Measurements from ENCODE around the gene MLN.

MLN gene

GRCh38 chr6:33761581-33761921 is 42.3 kb downstream of the MLN start:
- H3K4me3 ChIP-seq (ENCODE audit: low read depth, low read length), result no peak overlapping the region

DNA sequence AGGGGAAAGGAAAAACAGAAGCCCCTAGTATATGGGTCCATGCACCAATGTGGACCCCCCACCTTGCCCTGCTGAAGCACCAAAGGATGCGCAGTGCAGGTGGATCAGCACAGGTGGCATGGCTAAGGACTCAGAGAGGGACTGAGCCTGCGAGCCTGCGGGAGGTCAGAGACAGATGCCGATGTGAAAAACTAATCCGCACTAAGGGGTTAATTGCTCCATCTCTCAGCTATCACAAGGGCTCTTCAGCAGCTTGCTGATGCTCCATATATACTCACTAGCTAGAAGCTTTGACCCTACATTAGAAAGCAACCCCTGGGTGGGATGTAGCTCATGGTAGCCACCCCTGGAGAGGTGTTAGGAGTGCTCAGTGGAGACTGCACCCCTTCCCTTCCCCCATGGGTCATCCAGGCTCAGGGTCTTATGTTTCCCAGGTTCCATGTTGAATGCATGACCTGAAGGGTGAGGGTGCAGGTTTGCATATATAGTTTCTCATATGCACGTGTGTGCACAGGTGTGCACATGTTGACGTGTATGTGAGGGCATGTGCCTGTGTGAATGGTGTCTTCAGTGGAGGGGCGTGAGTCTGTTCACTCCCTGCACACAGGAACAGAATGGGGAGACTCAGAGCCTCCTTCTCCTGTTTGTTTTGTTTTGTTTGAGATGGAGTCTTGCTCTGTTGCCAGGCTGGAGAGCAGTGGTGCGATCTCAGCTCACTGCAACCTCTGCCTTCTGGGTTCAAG is 43.7 kb downstream of the MLN start:
- H3K4me3 ChIP-seq (ENCODE audit: low read depth, low read length), result no peak overlapping the region
- no peak for DNase-seq (ENCODE audit: low read depth)

More at GRCh38 chr6:33761581-33761921, 42.3 kb downstream of the MLN start:
- DNase-seq (ENCODE audit: low read depth), result no peak

DNA sequence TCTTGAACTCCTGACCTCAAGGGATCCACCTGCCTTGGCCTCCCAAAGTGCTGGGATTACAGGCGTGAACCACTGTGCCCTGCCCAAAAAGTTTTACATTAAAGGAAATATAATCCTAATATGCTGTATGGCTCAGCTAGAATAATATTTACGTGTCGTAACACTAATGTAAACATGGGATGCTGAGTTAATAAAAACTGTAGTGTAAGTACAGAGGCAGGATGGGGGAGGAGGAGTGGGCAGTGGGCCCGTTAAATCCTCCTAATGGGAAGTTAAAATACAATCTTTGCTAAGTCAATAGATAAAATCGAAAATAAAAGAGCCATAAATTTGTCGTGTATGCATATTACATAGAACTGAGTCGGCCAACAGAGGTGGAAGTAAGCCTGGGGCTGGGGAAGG is 45.0 kb downstream of the MLN start:
- no peak overlapping the region for H3K4me3 ChIP-seq (ENCODE audit: low read depth, low read length)
- no peak for DNase-seq (ENCODE audit: low read depth)

DNA sequence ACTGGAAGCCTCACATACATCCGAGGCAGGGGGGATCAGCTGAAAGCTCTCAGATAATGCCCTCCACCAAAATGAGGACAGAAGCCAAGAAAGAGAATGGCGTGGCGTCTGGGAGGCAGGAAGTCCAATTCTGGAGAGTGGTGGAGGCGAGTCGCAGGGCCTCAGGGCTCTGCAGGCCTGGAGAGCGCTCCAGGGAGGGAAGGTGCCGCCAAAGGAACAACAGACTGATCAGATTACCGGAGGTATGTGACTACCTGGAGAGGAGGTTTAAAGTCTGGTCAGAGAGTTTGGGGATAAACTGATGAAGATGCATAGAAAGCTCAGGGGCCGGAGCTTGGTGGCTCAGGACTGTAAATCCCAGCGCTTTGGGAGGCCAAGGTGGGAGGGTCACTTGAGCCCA is 45.9 kb downstream of the MLN start:
- DNase-seq (ENCODE audit: low read depth), result no peak
- no peak overlapping the region for H3K4me3 ChIP-seq (ENCODE audit: low read depth, low read length)

DNA sequence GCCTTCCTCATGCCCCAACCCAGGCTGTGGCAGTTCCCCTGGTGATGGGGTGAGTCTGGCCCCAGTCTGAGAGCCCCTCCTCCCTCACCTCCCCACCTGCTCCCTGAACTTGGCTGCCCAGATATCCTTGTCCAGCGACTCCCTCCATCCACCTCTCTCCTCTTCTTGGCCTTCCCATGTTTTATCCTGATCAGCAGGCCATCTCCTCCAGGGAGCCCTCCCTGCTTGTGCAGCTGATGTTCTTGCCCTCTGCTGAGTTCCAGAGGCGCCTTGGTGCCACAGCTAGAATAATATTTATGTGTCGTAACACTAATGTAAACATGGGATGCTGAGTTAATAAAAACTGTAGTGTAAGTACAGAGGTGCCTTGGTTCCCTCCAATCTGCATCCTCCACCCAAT is 46.7 kb downstream of the MLN start:
- DNase-seq (ENCODE audit: low read depth), result no peak
- no peak overlapping the region for H3K4me3 ChIP-seq (ENCODE audit: low read depth, low read length)

DNA sequence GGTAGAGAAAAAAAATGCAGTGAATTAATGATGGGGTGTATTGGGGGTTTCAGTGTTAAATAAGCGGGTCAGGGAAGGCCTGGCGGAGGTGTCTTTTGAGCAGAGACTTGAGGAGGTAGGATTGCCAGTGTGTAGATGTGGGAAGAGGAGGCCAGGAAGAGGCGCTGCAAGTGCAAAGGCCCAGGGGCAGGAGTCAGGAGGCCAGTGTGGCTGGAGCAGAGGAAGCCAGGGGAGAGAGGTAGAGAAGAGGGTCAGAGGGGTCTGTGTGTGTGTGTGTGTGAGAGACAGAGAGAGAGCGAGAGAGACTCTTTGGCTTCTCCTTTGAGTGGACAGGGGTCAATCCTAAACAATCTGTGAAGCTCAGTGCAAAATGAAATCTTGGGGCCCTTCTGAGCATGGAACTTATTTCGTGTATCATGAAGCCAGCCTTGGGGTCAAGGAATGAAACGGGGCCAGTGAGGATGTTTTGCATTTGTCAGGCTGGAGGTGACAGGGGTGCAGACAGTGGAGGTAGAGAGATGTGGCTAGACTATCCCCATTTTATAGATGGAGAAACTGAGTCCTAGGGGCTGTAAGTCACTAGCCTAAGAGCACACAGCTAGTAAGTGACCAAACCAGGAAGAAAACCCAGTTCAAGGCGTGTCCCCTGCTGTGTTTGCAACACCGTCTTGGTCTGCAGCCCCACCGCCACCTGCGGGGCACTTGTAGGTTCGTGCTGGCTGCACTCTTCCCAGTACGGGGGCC is 47.4 kb downstream of the MLN start:
- no peak overlapping the region for H3K4me3 ChIP-seq (ENCODE audit: low read depth, low read length)

GRCh38 chr6:33755070-33755869 is 48.5 kb downstream of the MLN start:
- DNase-seq (ENCODE audit: low read depth), result no peak
- no peak overlapping the region for H3K4me3 ChIP-seq (ENCODE audit: low read depth, low read length)

More for the DNA sequence above, 47.4 kb downstream of the MLN start:
- DNase-seq (ENCODE audit: low read depth), result no peak

DNA sequence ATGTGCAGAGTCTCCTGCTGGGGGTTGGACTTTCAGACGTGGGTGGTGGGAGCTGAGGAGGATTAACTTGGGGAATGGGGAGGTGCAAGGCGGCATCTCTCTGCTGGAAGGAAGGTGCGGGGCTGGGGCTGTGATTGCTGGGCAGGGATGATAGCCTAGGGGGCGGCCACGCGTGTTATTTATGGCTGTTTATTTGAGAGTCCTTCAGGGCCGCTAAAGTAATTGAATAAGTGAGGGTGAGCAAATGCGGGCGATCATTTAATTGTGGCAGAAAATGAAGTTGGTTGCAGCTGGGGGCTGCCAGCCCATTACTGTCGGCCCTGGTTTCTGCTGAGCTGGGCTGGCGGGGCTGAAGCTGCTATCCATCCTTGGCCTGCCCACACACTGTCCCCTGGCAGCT is 49.6 kb downstream of the MLN start:
- no peak for DNase-seq (ENCODE audit: low read depth)
- no peak overlapping the region for H3K4me3 ChIP-seq (ENCODE audit: low read depth, low read length)

- no peak overlapping the region for H3K4me3 ChIP-seq (ENCODE audit: low read depth, low read length)
- DNase-seq (ENCODE audit: low read depth), result no peak
Measured at GRCh38 chr6:33752646-33753015, 51.2 kb downstream of the MLN start.

DNA sequence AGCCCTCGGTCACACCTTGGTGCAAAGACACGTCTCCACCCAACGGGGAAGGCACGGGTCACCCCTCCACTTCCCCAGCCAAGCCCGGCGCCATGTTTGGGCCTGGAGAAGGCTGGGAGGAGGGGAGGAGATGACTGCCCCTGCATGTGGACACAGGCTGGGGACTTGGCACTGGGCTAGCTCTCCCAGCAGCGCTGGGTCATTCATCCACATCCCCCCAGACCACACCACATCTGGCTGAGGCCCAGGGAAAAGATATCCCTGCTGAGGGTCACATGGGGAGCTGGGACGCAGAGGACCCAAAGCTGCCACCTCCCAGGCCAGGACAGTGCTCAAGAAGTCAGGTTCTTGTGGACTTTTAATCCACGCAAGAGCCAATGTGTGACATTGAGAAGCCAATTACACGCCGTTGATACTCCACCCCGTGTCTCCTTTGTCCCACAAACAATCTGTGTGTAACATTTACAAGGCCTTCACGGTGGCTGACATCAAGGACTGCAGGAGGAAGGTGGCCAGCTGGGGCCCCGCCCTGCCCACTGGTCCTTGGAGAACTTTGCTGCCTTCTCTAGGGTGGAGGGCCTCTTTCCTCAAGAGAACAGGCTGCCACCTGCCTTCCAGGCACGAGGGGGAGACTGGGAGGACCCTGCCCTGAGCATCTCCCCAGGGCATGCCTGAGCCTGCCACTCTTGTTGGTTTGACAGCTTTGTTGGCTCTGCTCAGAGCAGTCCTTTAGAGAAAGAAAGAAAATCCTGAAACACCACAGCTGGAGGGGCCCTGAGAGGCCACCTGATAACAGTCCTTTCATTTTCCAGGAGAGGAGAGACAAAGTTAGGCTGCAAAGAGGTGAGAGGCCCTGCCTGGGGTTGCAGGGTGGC is 51.8 kb downstream of the MLN start:
- no peak for DNase-seq (ENCODE audit: low read depth)
- no peak overlapping the region for H3K4me3 ChIP-seq (ENCODE audit: low read depth, low read length)

DNA sequence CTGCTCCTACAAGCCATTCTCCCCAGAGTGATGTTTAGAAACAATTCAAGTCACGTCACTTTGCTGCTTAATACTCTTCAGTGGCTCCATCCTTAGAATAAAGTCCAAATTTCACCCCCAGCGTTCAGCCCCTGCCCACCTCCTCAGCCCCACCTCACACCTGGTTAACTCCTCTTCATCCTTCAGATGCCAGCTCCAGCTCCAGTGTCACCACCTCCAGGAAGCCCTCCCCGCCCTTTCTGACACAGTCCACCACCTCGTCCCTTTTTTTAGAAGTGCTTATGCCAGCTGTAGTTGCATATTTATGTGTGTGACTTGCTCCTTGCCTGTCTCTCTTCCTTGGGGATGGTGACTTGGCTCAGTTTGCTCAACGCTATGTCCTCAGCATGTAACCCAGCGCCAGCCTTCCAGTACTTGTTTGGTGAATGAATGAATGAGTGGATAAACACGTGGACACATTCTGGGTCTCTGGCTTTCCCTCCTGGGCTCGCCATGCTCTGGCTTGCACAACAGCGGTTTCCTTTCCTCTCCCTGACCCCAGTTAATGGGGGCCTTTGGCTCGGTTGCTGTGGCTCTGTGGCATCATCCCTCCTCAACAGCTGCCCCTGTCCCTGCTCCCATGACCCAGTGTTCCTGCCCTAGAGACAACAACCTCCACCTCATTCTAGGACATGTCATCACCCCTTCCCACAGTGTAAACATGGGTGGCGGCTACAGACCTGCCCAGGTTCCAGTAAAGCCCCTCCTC is 53.4 kb downstream of the MLN start:
- no peak overlapping the region for H3K4me3 ChIP-seq (ENCODE audit: low read depth, low read length)
- peak; percentile 39 for DNase-seq (ENCODE audit: low read depth)

- DNase-seq (ENCODE audit: low read depth), result no peak
- H3K4me3 ChIP-seq (ENCODE audit: low read depth, low read length), result no peak overlapping the region
Measured at GRCh38 chr6:33749401-33749800, 54.4 kb downstream of the MLN start.

GRCh38 chr6:33748841-33749240 is 55.0 kb downstream of the MLN start:
- DNase-seq (ENCODE audit: low read depth), result no peak
- H3K4me3 ChIP-seq (ENCODE audit: low read depth, low read length), result no peak overlapping the region

DNA sequence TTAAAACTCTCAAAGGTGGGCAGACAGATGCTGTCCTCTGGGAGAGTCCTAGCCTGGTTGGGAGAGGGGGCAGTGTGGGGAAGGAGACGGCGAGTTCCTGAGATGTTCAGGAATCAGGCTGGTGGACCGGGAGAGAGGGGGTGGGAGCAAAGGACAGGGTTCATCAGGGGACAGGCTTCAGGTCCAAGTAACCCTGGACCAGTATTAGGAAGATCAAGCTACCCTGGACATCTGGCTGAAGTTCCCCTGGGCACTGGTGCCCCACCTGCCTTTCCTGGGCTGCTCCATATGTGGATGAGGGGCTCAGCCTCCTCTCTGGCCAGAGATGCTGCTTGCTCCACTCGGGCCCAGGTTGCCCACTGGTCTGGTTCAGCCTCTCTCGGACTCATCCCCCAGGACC is 56.0 kb downstream of the MLN start:
- no peak overlapping the region for H3K4me3 ChIP-seq (ENCODE audit: low read depth, low read length)
- no peak for DNase-seq (ENCODE audit: low read depth)

- no peak for DNase-seq (ENCODE audit: low read depth)
- peak within 1 kb of the TSS; percentile 57 for H3K4me3 ChIP-seq (ENCODE audit: low read depth, low read length)
Measured at GRCh38 chr6:33746651-33747100, 57.1 kb downstream of the MLN start, which contains the start of gene IP6K3. Gene IP6K3 (minus strand): TSS chr6:33746905. CDS start chr6:33735476, 11,429 bp downstream.

- H3K4me3 ChIP-seq (ENCODE audit: low read depth, low read length), result peak overlapping the region; percentile 57
- DNase-seq (ENCODE audit: low read depth), result peak; percentile 79
Measured at GRCh38 chr6:33746036-33746600, 57.7 kb downstream of the MLN start.

DNA sequence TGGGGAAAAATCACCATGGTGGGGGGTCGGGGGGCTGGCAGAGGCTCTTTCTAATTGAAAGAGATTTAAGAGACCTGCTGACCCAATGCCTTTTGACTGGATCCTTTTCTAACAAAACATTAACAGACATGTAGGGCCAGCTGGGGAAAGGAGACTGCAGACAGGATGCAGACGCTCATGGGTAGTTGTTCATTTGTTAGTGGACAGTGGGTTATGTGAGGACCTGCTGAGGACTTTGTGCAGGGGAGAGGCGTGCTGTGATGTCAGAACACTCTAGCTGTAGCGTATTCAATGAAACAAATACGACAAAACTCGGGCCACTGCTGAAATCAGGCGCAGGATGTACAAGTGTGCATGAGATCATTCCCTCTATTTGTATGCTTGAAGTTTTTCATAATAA is 58.3 kb downstream of the MLN start:
- H3K4me3 ChIP-seq (ENCODE audit: low read depth, low read length), result peak overlapping the region; percentile 57
- no peak for DNase-seq (ENCODE audit: low read depth)

DNA sequence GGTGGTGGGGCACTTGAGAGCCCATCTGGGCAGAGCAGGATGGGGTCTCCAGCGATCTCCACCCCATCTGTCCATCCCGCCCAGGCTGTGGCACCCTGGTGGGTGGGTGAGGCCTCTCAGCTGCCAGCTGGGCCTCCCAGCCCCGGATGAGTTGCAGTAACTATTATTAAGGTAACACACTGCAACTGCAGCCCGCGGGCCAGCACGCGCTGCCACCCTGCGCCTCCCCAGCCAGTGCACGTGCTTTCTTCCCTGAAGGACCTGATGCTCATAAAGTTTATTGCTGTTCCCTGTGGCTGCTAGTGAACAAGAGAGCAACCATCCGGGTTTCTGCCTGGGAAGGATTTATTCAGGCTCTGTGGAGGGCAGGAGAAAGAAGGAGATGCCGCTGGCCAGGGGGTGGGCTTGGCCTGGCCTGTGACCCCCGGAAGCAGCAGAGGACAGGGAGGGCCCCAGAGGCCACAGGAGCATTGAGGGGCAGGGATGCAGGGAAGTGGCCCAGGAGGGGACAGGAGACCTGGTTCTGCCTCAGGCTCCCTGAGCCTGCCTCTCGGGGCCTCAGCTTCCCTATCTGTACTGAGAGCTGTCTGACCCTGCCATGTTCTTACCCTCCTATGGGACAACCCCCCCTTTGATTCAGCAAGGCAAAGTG is 58.8 kb downstream of the MLN start:
- no peak for DNase-seq (ENCODE audit: low read depth)
- peak overlapping the region; percentile 57 for H3K4me3 ChIP-seq (ENCODE audit: low read depth, low read length)
